HepG2 (cell line): Measurements from ENCODE around the gene DHRS12. TPM values are rescaled to one million over a fixed set of nuclear protein-coding genes. Genes with fewer than 3 reads are reported as not detected.
A peak's percentile ranks its signal among the peaks of the same experiment; 100 is the strongest.

Experiments used
- ARID3A ChIP-seq: IDR thresholded peaks from 2 replicates; pipeline ENCODE4 v1.6.1; 2012; ENCODE audit warnings: low read depth, low read length, improper control_type of control experiment
- ARNTL ChIP-seq: sonication (generic); formaldehyde crosslinking; IDR thresholded peaks from 2 replicates; pipeline ENCODE4 v1.4.0; 2020; ENCODE audit warnings: mild to moderate bottlenecking, missing genetic modification reagents
- ASH2L ChIP-seq: fragments of 300-600, 200-600 bp; sonication (generic); IDR thresholded peaks from 2 replicates; pipeline ENCODE4 v1.7.0; 2017; ENCODE audit warnings: low read depth, mild to moderate bottlenecking, moderate library complexity, mixed read lengths, low read length; ENCODE audit not compliant: insufficient read length
- CBX5 ChIP-seq: sonication (generic); formaldehyde crosslinking; IDR thresholded peaks from 2 replicates; pipeline ENCODE4 v1.4.0; 2020; ENCODE audit warnings: missing genetic modification reagents, borderline replicate concordance
- CREBL2 ChIP-seq: sonication (generic); formaldehyde crosslinking; IDR thresholded peaks from 2 replicates; pipeline ENCODE4 v1.8.1; 2023; ENCODE audit warnings: missing genetic modification reagents, mild to moderate bottlenecking, borderline replicate concordance
- ONECUT2 ChIP-seq: sonication (generic); formaldehyde crosslinking; IDR thresholded peaks from 2 replicates; pipeline ENCODE4 v1.4.0; 2020; ENCODE audit warnings: missing genetic modification reagents
- SAP130 ChIP-seq: IDR thresholded peaks from 2 replicates; pipeline ENCODE4 v1.6.1; 2016; ENCODE audit warnings: low read depth
- SNRNP70 ChIP-seq: fragments of 200-400 bp; formaldehyde crosslinking; IDR thresholded peaks from 2 replicates; pipeline ENCODE4 v1.6.1; 2017; ENCODE audit warnings: mild to moderate bottlenecking, low read depth, low read length, moderate library complexity
- TFAP4 ChIP-seq: sonication (generic); IDR thresholded peaks from 2 replicates; pipeline ENCODE4 v1.6.1; 2016; ENCODE audit warnings: low read depth, borderline replicate concordance
- THRA ChIP-seq: sonication (generic); formaldehyde crosslinking; IDR thresholded peaks from 2 replicates; pipeline ENCODE4 v1.4.0; 2020; ENCODE audit warnings: missing genetic modification reagents, borderline replicate concordance
- ZBED4 ChIP-seq: sonication (generic); formaldehyde crosslinking; IDR thresholded peaks from 2 replicates; pipeline ENCODE4 v1.4.0; 2020; ENCODE audit warnings: missing genetic modification reagents, borderline replicate concordance
- ZBTB2 ChIP-seq: sonication (generic); formaldehyde crosslinking; IDR thresholded peaks from 2 replicates; pipeline ENCODE4 v1.8.0; 2022; ENCODE audit warnings: low read depth, missing genetic modification reagents
- ZFP36L1 ChIP-seq: sonication (generic); formaldehyde crosslinking; IDR thresholded peaks from 2 replicates; pipeline ENCODE4 v1.8.0; 2022; ENCODE audit warnings: mild to moderate bottlenecking, missing genetic modification reagents, moderate library complexity
- ZNF20 ChIP-seq: sonication (generic); formaldehyde crosslinking; IDR thresholded peaks from 2 replicates; pipeline ENCODE4 v1.4.0; 2020; ENCODE audit warnings: mild to moderate bottlenecking, moderate library complexity, missing genetic modification reagents
- ZNF446 ChIP-seq: sonication (generic); formaldehyde crosslinking; IDR thresholded peaks from 2 replicates; pipeline ENCODE4 v1.5.0; 2020; ENCODE audit warnings: mild to moderate bottlenecking, missing genetic modification reagents
- ZNF460 ChIP-seq: sonication (generic); formaldehyde crosslinking; IDR thresholded peaks from 2 replicates; pipeline ENCODE4 v1.5.1; 2020; ENCODE audit warnings: missing genetic modification reagents, mild to moderate bottlenecking, borderline replicate concordance
- ZNF496 ChIP-seq: sonication (generic); formaldehyde crosslinking; IDR thresholded peaks from 2 replicates; pipeline ENCODE4 v1.8.1; 2023; ENCODE audit warnings: mild to moderate bottlenecking, moderate library complexity, missing genetic modification reagents; ENCODE audit not compliant: insufficient replicate concordance
- ZNF703 ChIP-seq: sonication (generic); formaldehyde crosslinking; IDR thresholded peaks from 2 replicates; pipeline ENCODE4 v1.5.1; 2020; ENCODE audit warnings: missing genetic modification reagents, mild to moderate bottlenecking, moderate library complexity, borderline replicate concordance
- polyA plus RNA-seq, 8 experiments: library from polyadenylated mRNA; depleted of rRNA in 3 of 8; stranded (reverse) in 7 of 8; unstranded in 1 of 8; fragments of >200 nt; fragmentation: Illumina TruSeq in 4 of 8; extraction: Trizol in 4 of 8; gene quantifications; 2 replicates each; pipeline versions ENCODE4 v1.2.1 to v1.2.3, GENCODE V29; 2011 to 2016; ENCODE audit warnings: low read depth in 4 of 8, missing spikeins in 1 of 8, mixed read lengths in 1 of 8; ENCODE audit not compliant: insufficient read depth in 1 of 8
- total RNA-seq, 5 experiments: library from RNA; depleted of rRNA; stranded (reverse); fragments of >200 nt; fragmentation: Illumina TruSeq; extraction: Trizol; gene quantifications; 2 replicates each; pipeline ENCODE4 v1.2.3, GENCODE V29; 2016; ENCODE audit warnings: low read depth in 1 of 5

The DHRS12 gene
- total and polyA plus RNA-seq, 2 of the 13 experiments (the other 11 are each of a cell fraction or from before 2014, with no cell fraction given), result 7.2 to 8.4 TPM

- no peak for TF ChIP-seq ZBED4
- peak; percentile 70 for TF ChIP-seq ASH2L
- TF ChIP-seq ARNTL (CRISPR knock-in tag), result no peak
- TF ChIP-seq THRA, result peak; percentile 50; the same call in 1 of the 2 replicates
- TF ChIP-seq ZNF20 (CRISPR knock-in tag), result no peak
- TF ChIP-seq ZNF496 (CRISPR knock-in tag), result no peak
- TF ChIP-seq ZNF460 (CRISPR knock-in tag), result no peak
- TF ChIP-seq CBX5 (CRISPR knock-in tag), result 0 out of 2 replicates have a peak, but pooled peaks have one; percentile 55
- TF ChIP-seq ZBTB2, result no peak
- TF ChIP-seq SAP130 (CRISPR knock-in tag), result peak; percentile 50
- TF ChIP-seq ZFP36L1 (CRISPR knock-in tag), result no peak
- no peak for TF ChIP-seq ZNF703 (CRISPR knock-in tag)
- no peak for TF ChIP-seq CREBL2 (CRISPR knock-in tag)
- no peak for TF ChIP-seq SNRNP70
- no peak for TF ChIP-seq ARID3A
- no peak for TF ChIP-seq ZNF446
- peak; percentile 9; the same call in 1 of the 2 replicates for TF ChIP-seq TFAP4
- TF ChIP-seq ONECUT2 (CRISPR knock-in tag), result no peak
Measured at GRCh38 chr13:51747438-51748434, 56.2 kb downstream of the DHRS12 start (continued).
